CD4-positive, alpha-beta T cell treated with Interferon alpha-2 for 1 hour (primary cell): Measurements from ENCODE around the gene DMRT3.

Experiments used
- DNase-seq, 2 donors: peaks; one replicate each; pipeline ENCODE4 v3.0.0-alpha.2; 2020 to 2022

Gene DMRT3, protein sequence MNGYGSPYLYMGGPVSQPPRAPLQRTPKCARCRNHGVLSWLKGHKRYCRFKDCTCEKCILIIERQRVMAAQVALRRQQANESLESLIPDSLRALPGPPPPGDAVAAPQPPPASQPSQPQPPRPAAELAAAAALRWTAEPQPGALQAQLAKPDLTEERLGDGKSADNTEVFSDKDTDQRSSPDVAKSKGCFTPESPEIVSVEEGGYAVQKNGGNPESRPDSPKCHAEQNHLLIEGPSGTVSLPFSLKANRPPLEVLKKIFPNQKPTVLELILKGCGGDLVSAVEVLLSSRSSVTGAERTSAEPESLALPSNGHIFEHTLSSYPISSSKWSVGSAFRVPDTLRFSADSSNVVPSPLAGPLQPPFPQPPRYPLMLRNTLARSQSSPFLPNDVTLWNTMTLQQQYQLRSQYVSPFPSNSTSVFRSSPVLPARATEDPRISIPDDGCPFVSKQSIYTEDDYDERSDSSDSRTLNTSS

DNA sequence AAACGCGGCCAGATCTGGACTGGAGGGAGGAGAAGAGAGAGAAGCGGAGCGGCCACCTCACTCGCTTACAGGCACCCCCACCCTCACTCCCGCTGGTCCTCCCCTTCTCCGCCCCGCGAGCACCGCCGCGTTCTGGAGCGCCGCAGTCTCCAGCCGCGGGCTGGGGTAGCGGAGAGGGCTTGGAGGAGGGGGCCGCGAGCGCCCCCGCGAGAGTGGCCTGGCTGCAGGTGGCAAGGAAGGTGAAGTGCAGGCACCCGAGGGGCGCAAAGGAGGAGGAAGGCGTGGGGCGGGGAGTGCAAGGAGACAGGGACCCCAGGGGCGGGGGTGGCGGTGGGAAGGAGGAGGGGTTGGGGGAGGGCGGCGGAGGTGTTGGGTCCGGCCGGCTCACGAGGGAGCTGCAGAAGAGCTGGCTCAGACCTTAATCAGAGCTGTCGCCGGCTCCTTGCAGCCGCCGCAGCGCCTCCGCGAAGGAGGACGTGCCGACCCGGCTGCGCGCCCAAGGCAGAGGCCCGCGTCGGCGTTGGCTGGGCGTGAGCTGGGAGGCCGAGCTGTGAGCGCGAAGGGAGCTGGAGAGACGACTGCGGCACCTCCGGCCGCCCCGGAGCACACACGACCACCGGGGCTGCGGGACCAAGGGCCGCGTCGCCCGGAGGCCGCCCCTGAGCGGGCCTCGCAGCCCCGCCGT is at the start of gene DMRT3:
TSS of gene DMRT3 (plus strand) at position 398 of the 685 bp plus-strand sequence. CDS start 347 bp downstream, outside the sequence.
- DNase-seq = no peak

DNA sequence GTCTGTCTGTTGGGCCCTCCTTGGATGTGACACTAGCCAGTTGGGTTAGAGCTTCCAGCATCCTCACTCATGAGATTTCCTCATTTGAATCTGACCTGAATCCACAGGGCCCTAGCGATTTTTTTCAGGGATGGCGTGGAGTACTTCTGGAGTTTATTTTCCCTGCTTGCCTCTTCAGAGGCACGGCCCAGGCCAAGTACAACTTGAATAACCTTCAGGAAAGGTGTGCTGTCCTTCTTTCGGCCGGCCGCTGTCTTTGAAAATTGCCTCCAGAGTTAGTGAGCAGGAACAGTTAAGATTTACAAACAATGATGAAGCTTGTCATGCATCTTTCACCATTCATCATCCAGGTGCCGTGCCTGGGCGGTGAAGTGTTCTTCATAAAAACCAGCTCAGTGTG is 49.5 kb upstream of the DMRT3 start:
- DNase-seq = no peak

DNA sequence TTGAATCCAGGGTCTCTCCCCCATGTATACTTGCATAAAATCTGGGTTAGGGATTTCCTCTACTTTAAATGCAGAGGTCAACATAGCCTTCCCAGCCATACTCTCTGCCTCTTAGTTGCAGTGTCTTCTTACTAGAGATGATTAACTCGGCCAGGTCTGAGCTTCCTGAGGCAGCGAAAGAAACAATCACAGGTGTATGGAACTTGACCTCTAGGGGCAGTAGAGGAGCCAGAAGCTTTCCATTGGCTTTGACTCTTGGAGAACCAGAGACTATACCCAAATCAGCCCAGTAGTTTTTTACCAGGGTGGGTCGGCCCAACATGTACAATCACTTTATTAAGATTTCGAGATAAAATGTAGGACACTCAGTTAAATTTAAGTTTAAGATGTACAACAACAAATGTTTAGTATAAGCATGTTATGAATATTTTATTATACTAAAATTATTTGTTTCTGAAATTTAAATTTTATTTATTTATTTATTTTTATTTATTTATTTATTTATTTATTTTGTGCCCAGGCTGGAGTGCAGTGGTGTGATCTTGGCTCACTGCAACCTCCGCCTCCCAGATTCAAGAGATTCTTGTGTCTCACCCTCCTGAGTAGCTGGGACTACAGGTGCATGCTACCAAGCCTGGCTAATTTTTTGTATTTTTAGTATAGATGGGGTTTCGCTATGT is 48.0 kb upstream of the DMRT3 start:
- DNase-seq = no peak

DNA sequence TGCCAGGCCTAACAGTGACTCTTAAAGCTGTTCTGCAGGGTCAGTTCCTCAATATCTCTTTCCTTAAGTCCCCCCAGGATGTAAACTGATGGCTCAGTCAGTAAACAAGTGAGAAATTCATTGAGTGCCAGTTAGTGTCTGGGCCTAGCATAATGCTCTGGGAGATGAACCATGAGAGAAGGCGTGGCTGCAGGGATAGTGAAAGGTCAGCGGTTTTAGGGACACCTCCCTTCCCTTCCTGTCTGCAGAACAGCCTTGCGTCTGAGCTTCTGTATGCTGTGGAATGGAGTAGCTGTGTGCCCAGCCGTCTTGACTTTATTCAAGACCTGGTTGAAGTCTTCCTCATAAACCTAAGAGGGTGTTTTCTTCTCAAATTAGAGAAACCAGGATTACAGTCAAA is 46.7 kb upstream of the DMRT3 start:
- DNase-seq = no peak

DNA sequence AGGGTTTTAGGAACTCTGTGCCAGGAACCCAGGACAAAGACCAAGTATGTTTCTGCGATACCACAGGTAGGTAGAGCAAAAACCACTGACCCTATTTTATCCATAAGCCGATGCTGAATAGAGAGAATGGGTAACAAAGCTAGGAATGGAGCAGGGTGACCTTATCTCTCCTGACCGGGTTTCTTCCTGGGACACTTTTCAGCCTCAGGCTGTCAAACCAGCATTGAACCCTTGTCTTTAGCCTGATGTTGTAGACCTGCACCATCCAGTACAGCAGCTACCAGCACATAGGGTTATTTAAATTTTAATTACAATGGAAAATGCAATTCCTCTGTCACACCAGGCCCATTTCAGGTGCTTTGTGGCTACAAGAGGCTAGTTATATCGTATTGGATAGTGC is 43.1 kb upstream of the DMRT3 start:
- no peak for DNase-seq

DNA sequence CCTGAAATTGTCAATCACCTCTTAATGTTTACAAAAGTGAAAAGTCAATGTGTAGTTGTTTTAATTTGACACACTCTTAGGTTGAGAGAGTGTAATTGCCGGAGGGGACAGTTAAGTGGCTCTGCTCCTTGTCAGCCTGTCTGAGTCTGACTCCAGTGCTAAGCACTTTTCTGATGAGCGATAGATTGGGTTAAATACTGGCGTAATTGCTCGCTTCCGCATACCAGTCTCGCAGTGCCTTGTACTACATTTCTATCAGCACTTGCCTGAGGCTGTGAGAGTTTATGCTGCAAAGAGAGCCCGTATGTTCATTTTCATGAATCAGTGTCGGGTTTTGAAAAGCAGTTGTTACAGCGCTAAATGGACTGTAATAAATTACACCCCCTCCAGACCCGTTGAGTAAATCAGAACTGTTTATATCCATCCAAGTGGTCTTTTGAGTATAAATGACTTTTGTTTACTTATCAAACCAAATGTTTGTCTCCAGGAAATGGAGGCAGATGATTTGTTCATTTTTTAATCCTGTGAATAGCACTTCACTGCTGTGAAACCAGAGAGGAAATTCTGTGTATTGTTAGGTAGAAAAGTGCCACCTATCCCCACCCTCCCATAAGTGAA is 41.0 kb upstream of the DMRT3 start:
- DNase-seq = no peak

DNA sequence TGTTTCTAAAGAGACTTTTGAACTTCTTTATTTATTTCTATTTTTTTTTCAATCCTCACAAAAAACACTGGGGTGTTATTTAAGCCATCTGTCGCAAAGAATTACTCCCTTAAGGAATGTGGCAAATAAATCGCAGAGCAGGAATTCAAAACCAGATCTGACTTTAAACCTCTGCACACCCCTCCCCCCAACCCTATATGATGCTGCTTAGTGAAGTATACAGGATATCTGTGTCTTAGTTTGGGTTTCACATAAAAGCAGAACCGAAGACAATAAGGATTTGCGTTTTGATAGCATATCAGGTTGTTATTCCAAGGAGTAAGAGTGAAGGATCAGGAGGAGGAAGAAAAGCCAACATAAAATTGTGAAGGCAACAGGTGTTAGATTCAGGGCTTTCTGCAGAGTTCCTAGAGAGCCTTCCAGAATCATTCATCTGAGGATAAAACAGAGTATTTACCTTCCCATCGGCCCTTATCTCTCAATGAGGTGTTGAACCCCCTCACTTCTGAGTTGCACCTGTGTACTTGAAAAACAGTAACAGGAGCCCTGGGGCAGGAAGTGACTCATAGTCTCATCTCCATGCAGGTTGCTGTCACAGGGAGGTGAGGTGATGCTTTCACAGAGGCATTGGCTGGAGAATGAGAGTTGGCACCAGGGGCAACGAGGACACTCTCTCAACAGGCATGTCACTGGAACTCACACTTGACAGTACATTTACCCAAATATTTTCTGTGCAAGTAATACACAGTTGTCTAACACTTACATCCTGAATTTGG is 33.5 kb upstream of the DMRT3 start:
- DNase-seq = no peak

DNA sequence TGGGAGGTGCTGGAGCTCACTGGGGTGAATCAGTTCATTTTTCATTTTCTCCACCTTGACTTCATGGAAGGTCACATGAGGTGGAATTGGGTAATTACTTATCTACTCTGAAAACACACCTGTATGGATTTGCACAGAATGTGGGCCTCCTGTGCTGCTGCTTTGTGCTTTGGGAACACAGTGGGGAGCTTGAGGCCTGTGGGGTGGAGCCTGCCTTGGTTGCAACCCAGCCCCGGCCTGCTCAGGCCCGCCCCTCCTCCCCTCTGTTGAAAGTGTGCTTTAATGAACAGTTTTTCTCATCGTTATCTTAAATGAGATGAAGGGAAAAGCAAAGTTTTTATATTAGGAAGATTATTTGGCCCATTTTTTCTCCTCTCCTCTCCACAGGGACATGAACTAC is 28.5 kb upstream of the DMRT3 start:
- DNase-seq = no peak

DNA sequence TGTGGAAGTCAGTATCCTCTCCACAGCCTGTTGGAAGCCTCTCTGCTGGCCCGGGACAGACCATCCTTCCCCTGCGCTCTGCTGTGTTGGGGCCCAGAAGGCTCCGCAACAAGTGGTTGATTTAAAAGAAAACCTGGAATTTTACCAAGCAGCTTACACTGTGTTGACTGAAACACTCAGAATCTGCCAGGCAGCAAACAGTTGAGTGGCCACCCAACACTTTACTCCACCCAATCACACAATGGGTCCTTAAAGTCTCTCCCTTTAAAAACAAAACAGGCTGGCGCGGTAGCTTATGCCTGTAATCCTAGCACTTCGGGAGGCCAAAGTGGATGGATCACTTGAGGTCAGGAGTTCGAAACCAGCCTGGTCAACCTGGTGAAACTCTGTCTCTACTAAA is 28.0 kb upstream of the DMRT3 start:
- DNase-seq = no peak

DNA sequence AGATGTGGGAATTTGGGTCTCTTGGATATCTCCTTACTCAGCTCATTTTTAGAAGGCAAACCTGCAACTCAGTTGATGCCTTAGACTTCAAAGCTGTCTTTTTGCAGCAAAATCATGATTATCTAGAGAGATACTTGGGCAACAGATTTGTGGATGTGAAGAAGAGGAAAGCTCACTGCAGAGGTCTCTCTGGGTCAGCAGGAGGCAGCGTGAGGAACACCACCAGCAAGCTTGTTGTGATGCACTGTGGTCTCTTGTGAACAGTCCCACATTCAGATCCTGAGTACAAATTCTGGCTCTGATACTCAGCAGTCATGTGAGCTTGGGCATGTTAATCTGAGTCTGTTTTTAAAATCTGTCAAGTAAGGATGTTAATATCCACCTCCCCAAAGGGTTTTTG is 26.3 kb upstream of the DMRT3 start:
- DNase-seq = no peak

DNA sequence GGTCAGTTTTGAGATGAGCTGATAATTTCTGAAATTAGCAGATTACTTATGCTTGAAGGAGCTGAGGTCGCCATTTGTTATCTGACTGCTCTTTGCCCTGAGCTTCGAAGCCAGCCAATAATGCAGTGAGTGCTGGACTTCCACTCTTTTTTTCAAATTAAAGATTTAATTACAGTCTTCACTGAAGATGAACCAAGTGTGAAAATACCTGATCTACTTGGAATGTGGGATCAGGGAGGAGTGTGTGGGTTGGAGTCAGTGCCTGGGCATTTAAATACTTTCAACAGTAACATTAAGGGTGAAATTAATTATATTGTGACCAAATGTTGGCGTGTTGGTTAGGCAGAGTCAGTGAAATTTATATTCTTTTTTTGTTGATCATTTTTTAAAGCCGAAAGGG is 23.9 kb upstream of the DMRT3 start:
- DNase-seq = no peak

DNA sequence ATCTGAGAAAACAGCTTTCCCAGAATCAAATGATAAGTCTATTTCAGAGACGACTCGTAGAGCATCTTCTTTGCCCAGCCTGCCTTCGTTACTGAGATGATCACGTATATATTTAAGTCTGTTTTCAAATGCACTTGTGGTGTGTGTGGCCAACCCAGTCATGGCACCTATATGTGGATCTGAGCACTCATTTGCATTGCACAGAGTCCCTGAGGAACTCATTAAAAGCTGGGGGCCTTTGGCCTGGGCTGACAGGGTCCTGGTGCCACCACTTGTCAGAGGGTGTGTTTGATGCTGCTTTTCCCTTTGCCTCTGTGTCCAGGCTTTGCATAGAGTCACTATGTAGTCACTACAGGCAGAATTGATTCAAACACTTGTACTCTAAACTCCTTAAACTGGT is 17.4 kb upstream of the DMRT3 start:
- DNase-seq = no peak

DNA sequence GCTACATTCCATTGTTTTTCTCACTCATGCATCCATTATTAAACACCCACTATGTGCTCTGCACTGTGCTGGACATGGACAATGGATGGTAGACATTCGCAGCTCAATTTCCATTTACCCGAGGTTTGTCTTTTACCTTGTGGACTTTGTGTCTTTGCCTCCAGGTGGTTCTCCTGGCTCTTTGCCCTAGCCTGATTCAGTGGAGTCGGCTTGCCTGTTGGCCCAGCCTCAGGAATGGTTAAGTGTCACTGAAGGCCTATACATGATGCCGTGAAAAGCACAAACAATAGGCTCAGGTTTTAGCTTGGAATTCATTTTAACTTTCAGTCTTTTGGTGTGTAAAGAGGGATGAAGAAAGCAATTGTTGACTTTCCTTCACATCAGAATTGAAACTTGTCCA is 16.5 kb upstream of the DMRT3 start:
- DNase-seq = no peak

DNA sequence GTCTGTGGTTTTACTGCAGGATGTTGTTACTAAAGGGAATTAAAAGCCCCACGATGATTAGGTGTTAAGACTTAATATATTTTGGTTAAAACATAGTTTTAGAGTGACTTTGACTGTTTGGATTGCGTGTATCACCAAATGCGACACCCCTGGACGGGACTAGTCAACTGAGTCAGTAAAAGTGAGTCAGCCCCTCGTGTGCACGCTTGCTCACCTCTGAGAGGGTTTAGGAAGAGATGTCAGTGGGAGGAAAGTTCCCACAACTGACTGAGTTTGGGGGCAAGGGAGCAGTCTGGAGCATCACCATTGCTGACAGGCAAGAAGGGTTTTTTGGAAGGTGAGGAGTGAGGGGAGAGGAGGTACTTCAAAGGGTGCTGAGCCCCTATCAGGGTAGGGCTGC is 14.4 kb upstream of the DMRT3 start:
- no peak for DNase-seq

DNA sequence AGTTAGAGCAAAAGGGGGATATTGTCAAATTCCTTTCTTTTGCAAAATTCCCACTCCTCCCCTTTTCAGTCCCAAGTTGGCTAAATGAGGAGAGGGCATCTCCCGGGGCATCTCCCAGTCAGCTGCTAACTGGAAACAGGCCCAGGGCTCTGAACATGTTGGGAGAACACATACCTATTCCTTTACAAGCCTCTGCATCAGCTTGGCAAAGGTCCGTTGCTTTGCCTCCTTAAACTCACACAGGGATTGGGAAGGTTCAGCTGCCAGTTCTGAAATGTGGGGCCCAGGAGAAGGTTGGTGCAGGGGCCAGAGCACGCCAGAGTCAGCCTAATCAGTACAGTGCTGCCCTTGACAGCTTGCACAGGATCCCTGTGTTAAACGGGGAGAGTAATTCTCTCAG is 11.0 kb upstream of the DMRT3 start:
- no peak for DNase-seq

DNA sequence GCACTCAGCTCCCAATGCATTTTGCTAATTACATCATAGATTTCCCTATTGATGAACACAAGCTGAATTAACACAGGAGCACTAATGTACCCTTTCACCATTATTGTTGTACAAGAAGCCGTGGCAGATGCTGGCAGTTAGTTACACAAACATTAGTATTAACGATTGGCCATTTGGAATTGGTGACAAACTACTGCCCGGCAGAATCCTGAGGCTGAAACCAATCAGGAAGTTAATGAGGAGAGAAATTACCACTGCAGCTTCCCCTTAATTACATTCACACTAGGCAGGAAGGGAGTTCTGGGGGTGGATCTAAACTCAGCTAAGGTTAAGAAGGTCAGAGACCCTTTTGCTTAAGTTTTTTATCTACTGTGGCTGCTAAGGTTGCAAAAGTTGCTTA is 9.6 kb upstream of the DMRT3 start:
- DNase-seq = no peak

DNA sequence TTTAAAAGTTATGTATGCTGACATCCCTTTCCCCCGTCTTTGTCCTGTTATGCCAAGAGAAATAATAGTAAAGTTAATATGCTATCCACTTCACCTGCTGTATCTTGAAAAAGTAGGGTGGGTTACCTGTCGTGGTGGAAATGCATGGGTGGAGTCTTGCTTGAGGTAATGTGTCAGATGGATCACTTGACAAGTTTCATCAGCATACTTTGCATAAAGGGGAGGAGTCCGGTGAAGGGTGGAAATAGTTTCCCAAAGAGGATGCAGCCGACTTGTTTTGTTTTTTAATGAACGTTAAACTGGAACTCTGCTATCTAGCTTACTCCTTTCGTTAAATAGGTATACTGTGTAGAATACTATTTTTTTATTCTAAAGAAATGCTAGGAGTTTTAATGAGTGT is 9.0 kb upstream of the DMRT3 start:
- DNase-seq = no peak

DNA sequence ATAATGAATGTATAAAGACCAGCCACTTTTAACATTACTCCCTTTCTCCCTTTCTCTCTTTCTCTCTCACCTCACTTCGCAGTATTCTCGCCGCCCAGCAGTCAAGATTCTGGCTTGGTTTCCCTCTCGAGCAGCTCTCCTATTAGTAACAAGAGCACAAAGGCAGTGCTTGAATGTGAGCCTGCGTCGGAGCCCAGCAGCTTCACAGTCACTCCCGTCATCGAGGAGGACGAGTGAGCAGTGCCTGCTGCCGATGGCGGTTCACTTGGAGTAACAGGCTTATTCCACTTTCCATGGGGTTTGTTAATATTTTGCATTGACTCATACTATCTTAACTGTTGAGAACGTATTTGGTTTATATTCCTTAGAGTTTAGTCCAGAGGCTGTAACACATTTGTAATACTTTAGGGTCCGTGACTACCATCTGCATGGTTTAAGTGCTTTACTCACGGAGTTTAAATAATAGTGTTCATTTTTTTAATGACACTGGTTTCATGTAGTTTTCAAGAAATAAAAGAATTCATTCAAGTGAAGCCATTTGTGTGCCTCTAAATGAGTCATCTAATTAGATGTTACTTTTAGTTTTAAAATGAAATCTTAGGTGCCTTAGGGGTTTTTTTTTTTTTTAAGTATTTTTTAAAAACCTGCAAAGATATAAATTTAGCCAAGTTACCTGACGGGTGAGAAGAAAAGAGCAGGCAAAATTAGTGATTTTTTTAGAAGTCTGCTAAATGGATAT is 8.4 kb upstream of the DMRT3 start:
- no peak for DNase-seq

DNA sequence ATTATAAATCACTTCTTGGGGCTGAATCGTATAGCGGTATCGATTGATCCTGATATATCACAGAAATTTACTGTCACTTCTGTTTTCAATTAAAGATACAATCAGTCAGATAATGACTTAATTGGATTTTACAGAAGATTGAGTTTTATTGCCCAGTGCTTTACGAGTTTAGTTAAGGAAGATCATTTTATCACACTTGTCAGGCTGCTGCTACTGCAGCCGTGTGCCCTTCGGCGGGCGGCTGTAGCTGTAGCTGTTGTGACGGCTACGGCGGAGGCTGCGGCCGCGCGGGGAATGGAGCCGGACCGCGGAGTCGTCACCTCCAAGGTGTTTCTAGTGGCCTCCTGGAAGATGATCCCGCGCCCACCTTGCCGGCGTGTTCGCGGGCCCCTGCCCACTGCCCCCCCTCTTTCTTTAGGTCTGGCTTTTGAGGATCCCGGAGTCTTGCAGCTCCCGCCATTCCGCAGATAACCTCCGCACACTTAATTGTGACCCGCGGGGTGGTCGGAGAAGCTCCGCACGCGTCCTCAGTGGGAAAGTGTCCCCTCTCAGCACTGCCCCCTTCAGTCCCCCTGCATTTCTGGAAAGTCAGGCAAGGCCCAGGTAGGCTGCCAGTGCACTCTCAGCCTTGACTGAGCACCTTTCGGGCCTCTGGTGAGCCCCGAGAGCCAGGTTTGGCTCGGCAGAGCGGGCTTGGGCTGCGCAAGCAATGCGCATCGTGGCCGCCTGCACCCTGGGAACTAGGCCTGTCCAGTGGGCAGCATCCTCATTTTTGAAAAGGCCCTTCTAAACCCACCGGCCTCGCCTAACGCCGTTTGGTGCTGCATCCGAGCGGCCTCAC is 6.9 kb upstream of the DMRT3 start:
- no peak for DNase-seq

DNA sequence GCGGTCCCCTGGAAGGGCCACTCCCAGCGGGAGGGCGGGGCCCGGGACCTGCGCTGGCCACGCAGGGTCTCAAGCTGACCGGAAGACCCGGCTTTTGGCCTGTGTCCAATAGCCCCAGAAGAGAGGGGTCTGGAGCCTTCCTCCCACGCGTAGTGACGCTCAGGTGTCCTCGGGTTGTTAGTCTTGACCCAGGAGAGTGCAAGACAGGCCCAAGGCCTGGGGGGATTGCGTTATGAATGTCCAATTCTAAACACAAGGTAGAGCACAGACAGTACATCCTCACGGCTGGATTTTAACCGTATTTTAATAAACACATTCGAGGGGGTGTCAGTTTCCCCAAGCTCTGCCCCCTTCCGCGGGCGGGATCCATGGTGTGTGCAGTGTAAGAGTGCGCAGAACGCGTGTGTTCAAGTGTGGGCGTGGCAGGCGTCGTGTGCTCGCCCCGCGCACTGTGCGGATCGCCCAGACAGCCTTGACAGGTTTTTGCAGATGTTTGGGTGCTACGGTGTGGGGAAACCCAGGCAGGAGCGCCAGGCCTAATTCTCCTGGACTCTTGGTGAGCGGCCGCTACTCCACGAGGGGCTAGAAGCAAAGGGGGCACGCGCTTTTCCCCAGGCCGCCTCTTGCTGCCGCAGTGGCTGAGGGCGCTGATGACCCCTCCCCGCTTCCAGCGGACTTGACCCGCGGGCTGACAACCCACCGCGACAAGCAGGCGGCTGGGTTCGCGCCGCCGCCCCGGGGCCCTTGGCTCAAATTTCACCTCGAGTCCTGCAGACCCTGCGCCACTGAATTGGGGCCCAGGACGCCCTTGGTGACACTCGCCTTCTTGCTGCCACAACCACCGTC is 6.1 kb upstream of the DMRT3 start:
- DNase-seq = no peak
